Subcutaneous abdominal adipose tissue (tissue), 5 donors: Measurements from ENCODE around the gene PDE4D.
"Not testable (repeated sequence)": the region's sequence is repeated elsewhere in the genome, so short reads cannot be mapped to it uniquely, and the experiment has no call there.

Experiments
- H3K27ac ChIP-seq: one replicate; pipeline ENCODE4 v1.7.0; 2013; ENCODE audit warnings: low read depth, mild to moderate bottlenecking, inconsistent platforms, low read length, moderate library complexity
- H3K27me3 ChIP-seq, 5 donors: one replicate each; pipeline ENCODE4 v1.7.0; 2013; ENCODE audit warnings: low read length in 5 of 5, inconsistent platforms in 1 of 5; ENCODE audit not compliant: control insufficient read depth in 5 of 5, insufficient read depth in 4 of 5
- H3K36me3 ChIP-seq, 5 donors: one replicate each; pipeline ENCODE4 v1.7.0; 2013; ENCODE audit warnings: low read length in 5 of 5; ENCODE audit not compliant: control insufficient read depth in 5 of 5, insufficient read depth in 5 of 5
- H3K4me1 ChIP-seq, 5 donors: one replicate each; pipeline ENCODE4 v1.7.0; 2013; ENCODE audit warnings: low read length in 5 of 5, mild to moderate bottlenecking in 3 of 5, moderate library complexity in 1 of 5; ENCODE audit not compliant: control insufficient read depth in 5 of 5, insufficient read depth in 5 of 5
- H3K4me3 ChIP-seq, 5 donors: one replicate each; pipeline ENCODE4 v1.7.0; 2013; ENCODE audit warnings: low read length in 5 of 5, low read depth in 1 of 5
- H3K9ac ChIP-seq, 5 donors: one replicate each; pipeline ENCODE4 v1.7.0; 2013; ENCODE audit warnings: low read length in 5 of 5, mild to moderate bottlenecking in 4 of 5, moderate library complexity in 3 of 5
- H3K9me3 ChIP-seq, 5 donors: one replicate each; pipeline ENCODE4 v1.7.0; 2013; ENCODE audit warnings: low read length in 5 of 5; ENCODE audit not compliant: control insufficient read depth in 5 of 5
- donor health status: healthy.
- donor health status: healthy.
- donor health status: healthy.
- donor health status: healthy.
- donor health status: healthy.

PDE4D gene

DNA sequence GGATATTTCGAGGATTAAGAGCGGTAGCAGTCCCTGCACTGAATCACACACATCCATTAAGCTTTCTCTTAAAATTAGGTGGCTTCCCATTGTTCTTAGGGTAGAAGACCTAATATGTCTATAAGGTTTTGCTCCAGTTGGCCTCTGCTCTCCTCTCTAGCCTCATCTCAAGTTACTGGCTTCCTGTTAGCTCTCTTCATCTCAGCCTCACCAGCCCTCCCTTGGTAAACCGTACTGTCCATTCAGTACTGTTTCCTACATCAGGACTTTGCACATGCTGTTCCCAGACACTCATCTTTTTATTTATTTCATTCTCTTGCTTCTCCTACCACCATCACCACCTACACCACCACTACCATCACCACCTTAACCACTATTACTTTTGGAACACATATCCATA, 428.6 kb downstream of the PDE4D start:
- H3K9me3 ChIP-seq, result no peaks in the 10 kb centered on the region
- H3K4me3 ChIP-seq, result no peak overlapping the region
- H3K36me3 ChIP-seq, result no peaks in the 10 kb centered on the region
- H3K27ac ChIP-seq, result no peak overlapping the region
- no peaks in the 10 kb centered on the region for H3K27me3 ChIP-seq
- H3K4me1 ChIP-seq, result no peaks in the 10 kb centered on the region
- no peak overlapping the region for H3K9ac ChIP-seq

DNA sequence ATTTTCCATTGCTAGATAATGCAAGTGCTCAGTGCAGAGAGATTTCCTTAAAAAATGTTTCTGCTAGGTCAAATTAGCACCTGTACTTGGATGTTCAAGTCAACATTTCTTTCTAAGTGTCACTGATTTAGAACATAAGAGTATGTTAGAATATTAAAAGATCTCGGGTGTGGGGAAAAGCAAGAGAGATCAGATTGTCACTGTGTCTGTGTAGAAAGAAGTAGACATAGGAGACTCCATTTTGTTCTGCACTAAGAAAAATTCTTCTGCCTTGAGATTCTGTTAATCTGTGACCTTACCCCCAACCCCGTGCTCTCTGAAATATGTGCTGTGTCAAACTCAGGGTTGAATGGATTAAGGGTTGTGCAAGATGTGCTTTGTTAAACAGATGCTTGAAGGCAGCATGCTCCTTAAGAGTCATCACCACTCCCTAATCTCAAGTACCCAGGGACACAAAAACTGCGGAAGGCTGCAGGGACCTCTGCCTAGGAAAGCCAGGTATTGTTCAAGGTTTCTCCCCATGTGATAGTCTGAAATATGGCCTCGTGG, 429.8 kb downstream of the PDE4D start:
- H3K4me3 ChIP-seq, H3K27me3 ChIP-seq, H3K9me3 ChIP-seq, H3K27ac ChIP-seq, H3K9ac ChIP-seq, H3K4me1 ChIP-seq, H3K36me3 ChIP-seq: not testable (repeated sequence)

DNA sequence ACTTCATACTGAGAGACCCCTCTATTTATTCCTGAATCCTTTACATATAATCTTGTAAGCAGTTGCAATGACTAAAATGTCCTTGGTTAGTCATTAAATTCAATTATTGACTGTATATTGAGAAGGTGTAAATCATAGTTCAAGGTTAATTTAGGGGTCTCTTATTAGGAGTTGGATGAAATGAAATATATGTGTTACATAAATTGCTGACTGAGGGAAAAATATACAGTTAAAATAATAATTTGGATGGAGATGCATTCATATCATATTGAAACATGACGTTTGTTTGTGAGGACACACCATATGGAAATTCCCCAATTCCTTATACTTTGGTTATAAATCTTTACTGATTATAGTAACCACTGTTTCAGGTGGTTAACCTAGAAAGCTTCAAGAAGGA, 430.6 kb downstream of the PDE4D start:
- H3K27ac ChIP-seq, result no peak overlapping the region
- H3K9ac ChIP-seq, result no peak overlapping the region
- H3K4me1 ChIP-seq, result no peaks in the 10 kb centered on the region
- no peak overlapping the region for H3K4me3 ChIP-seq
- H3K27me3 ChIP-seq, result no peaks in the 10 kb centered on the region
- H3K9me3 ChIP-seq, result no peaks in the 10 kb centered on the region
- H3K36me3 ChIP-seq, result no peaks in the 10 kb centered on the region

- H3K36me3 ChIP-seq, result no peaks in the 10 kb centered on the region
- H3K9me3 ChIP-seq, result no peaks in the 10 kb centered on the region
- no peaks in the 10 kb centered on the region for H3K27me3 ChIP-seq
- H3K4me1 ChIP-seq, result no peaks in the 10 kb centered on the region
- H3K4me3 ChIP-seq, result no peak overlapping the region
- no peak overlapping the region for H3K27ac ChIP-seq
- no peak overlapping the region for H3K9ac ChIP-seq
Observed at GRCh38 chr5:59460368-59461153, 433.0 kb downstream of the PDE4D start.

DNA sequence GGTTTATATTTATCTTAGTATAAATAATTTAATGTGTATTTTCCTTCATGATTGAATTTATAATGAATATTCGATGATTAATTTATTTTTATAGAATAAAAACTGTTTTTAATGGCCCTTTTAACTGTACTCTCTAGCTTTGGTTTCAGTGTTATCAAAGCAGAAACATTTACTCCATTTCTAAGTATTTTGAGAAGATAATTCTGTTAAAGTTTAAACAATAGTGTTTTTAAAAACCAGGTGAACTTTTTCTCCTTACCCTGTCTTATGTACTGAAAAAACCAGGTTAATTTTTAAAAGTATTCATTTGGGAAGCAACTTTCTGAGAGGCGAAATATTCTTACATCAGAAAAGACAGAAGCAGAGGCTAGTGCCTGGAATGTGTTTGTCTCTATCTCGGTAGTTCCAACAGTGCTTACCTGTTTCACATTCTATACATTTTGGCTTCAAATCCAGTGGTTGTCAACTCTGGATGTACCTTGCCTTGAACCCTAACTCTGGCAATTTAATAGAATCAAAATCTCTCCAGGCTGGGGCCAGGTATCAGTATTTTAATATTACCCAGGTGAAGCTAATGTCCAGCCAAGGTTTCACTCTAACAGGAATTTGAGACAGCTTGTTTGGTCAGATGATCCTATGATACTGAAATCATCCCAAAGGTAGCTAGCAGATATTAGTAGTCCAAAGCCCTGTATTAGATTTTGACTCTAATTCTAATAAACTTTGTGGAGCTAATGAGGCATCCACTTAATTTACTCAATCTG, 434.4 kb downstream of the PDE4D start:
- H3K36me3 ChIP-seq, result no peaks in the 10 kb centered on the region
- no peaks in the 10 kb centered on the region for H3K4me1 ChIP-seq
- H3K4me3 ChIP-seq, result no peak overlapping the region

DNA sequence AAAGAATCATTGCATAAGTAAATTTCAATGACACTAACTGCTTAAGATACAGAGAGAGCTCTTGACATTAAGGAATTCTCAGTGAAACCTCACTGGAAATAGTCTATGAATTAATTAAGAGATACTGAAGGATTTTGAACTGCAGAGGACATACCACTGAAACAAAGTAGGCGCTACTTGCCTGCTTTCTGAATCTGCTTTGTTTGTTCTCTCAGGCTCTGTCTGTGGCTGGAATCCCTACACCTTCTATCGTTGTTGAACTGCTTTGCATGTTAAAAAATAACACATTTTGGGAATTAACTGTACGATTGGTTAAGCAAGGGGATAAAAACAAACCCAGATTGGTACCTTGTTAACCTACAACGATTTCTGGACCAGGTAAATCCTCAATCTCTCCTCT, 435.2 kb downstream of the PDE4D start:
- no peaks in the 10 kb centered on the region for H3K27me3 ChIP-seq
- H3K27ac ChIP-seq, result no peak overlapping the region
- peaks cover 0 to 2% (median 0%) of the 10 kb centered on the region in 5 donors for H3K9me3 ChIP-seq
- H3K4me3 ChIP-seq, result no peak overlapping the region
- H3K36me3 ChIP-seq, result no peaks in the 10 kb centered on the region
- H3K4me1 ChIP-seq, result no peaks in the 10 kb centered on the region
- H3K9ac ChIP-seq, result no peak overlapping the region

More for the DNA sequence above, 434.4 kb downstream of the PDE4D start:
- H3K9me3 ChIP-seq, result peaks cover 0 to 2% (median 0%) of the 10 kb centered on the region in 5 donors
- H3K27ac ChIP-seq, result no peak overlapping the region
- H3K27me3 ChIP-seq, result no peaks in the 10 kb centered on the region
- no peak overlapping the region for H3K9ac ChIP-seq

- no peaks in the 10 kb centered on the region for H3K4me1 ChIP-seq
- H3K4me3 ChIP-seq, result no peak overlapping the region
- peaks cover 0 to under 1% (median 0%) of the 10 kb centered on the region in 5 donors for H3K9me3 ChIP-seq
- H3K36me3 ChIP-seq, result no peaks in the 10 kb centered on the region
- H3K27me3 ChIP-seq, result no peaks in the 10 kb centered on the region
- H3K9ac ChIP-seq, result no peak overlapping the region
- H3K27ac ChIP-seq, result no peak overlapping the region
Observed at GRCh38 chr5:59449905-59450644, 443.5 kb downstream of the PDE4D start.

- no peaks in the 10 kb centered on the region for H3K36me3 ChIP-seq
- H3K27me3 ChIP-seq, result no peaks in the 10 kb centered on the region
- H3K9ac ChIP-seq, result no peak overlapping the region
- H3K4me3 ChIP-seq, result no peak overlapping the region
- H3K9me3 ChIP-seq, result no peaks in the 10 kb centered on the region
- H3K4me1 ChIP-seq, result no peaks in the 10 kb centered on the region
- H3K27ac ChIP-seq, result no peak overlapping the region
Observed at GRCh38 chr5:59446356-59446755, 447.2 kb downstream of the PDE4D start.

DNA sequence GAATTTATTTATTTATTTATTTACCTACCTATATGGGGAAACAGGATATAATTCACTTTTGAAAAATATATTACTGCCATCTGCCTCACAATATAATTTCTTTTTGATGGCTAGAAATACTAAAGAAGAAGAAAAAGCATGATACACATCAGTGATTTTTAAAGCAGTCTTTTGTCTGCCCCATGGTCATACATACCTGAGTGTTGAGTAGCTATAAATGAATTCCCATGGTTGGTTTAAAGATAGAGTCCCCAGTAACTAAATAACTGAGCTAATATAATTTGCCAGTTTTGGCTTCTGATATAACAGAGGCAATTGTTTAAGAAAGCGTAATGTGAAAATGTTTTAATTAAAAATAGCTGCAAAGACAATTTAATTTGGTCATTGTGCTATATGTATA, 447.8 kb downstream of the PDE4D start:
- H3K27ac ChIP-seq, result no peak overlapping the region
- H3K4me3 ChIP-seq, result no peak overlapping the region
- no peaks in the 10 kb centered on the region for H3K9me3 ChIP-seq
- no peaks in the 10 kb centered on the region for H3K36me3 ChIP-seq
- H3K27me3 ChIP-seq, result no peaks in the 10 kb centered on the region
- no peak overlapping the region for H3K9ac ChIP-seq
- no peaks in the 10 kb centered on the region for H3K4me1 ChIP-seq

DNA sequence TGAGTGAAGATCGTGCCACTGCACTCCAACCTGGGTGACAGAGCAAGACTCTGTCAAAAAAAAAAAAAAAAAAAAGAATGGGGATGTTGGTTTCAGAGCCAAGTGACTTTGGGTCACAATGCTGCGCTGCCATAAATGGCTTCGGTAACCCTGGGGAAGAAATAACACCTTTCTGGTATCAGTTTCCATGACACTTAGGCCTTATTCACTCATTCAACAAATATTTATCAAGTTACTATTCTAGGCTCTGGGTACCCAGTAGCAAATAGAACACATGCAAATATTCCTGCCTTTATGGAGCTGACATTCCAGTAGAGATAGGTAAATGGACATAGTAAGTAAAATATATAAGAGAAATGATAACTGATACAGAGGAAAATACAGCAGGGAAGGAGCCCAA, 454.2 kb downstream of the PDE4D start:
- Histone ChIP-seq H3K27me3 (no peaks in the 10 kb centered on the region), H3K4me1 (no peaks in the 10 kb centered on the region), H3K36me3 (no peaks in the 10 kb centered on the region), H3K9me3 (no peaks in the 10 kb centered on the region), H3K4me3 (no peak overlapping the region), H3K27ac (no peak overlapping the region), H3K9ac (no peak overlapping the region)
